Erythroblast (primary cell): Measurements from ENCODE around the gene NLGN1.

Experiments
- DNase-seq, 2 experiments: peaks; one replicate each; lab custom pipeline; 2025; lab: John Stamatoyannopoulos, UW
- GATA1 ChIP-seq: IDR thresholded peaks from 2 replicates; pipeline ENCODE4 v1.6.1; 2011; ENCODE audit warnings: low read depth, mild to moderate bottlenecking, control low read depth, low read length, moderate library complexity
- POLR2A ChIP-seq: IDR thresholded peaks from 2 replicates; pipeline ENCODE4 v1.6.1; 2011; ENCODE audit warnings: mild to moderate bottlenecking, low read length

NLGN1 gene

GRCh38 chr3:174295306-174296092 lies 898.0 kb downstream of the NLGN1 start:
- DNase-seq, result no peak
- TF ChIP-seq GATA1, result no peak
- TF ChIP-seq POLR2A, result no peak

- TF ChIP-seq POLR2A (no peak), GATA1 (no peak)
- DNase-seq, result no peak
Observed at GRCh38 chr3:174302746-174303315, 905.3 kb downstream of the NLGN1 start.

- TF ChIP-seq POLR2A (no peak), GATA1 (no peak)
- no peak for DNase-seq
Observed at GRCh38 chr3:174303907-174304560, 906.5 kb downstream of the NLGN1 start.

GRCh38 chr3:174308736-174309135 lies 911.2 kb downstream of the NLGN1 start:
- TF ChIP-seq GATA1 (no peak), POLR2A (no peak)
- DNase-seq, result no peak

- no peak for DNase-seq
Observed at GRCh38 chr3:174310475-174310983, 913.0 kb downstream of the NLGN1 start.

GRCh38 chr3:174315225-174315624 lies 917.7 kb downstream of the NLGN1 start:
- DNase-seq, result no peak
- TF ChIP-seq GATA1 (no peak), POLR2A (no peak)

More at GRCh38 chr3:174310475-174310983, 913.0 kb downstream of the NLGN1 start:
- no peak for TF ChIP-seq POLR2A
- no peak for TF ChIP-seq GATA1

- DNase-seq, result no peak
- TF ChIP-seq GATA1 (no peak), POLR2A (no peak)
Observed at GRCh38 chr3:174317005-174317404, 919.5 kb downstream of the NLGN1 start.

- TF ChIP-seq POLR2A, result no peak
- no peak for TF ChIP-seq GATA1
- DNase-seq, result no peak
Observed at GRCh38 chr3:174318181-174318580, 920.6 kb downstream of the NLGN1 start.

- TF ChIP-seq POLR2A, result no peak
- TF ChIP-seq GATA1, result no peak
- DNase-seq, result no peak
Observed at GRCh38 chr3:174321548-174321947, 924.0 kb downstream of the NLGN1 start.

GRCh38 chr3:174322789-174323188 lies 925.2 kb downstream of the NLGN1 start:
- no peak for DNase-seq
- TF ChIP-seq POLR2A (no peak), GATA1 (no peak)

- TF ChIP-seq POLR2A (no peak), GATA1 (no peak)
- no peak for DNase-seq
Observed at GRCh38 chr3:174325171-174325570, 927.6 kb downstream of the NLGN1 start.

GRCh38 chr3:174325834-174326700 lies 928.5 kb downstream of the NLGN1 start:
- TF ChIP-seq POLR2A (no peak), GATA1 (no peak)
- DNase-seq, result no peak

- DNase-seq, result no peak
- TF ChIP-seq GATA1 (no peak), POLR2A (no peak)
Observed at GRCh38 chr3:174329321-174329720, 931.8 kb downstream of the NLGN1 start.
